GM21360 (cell line): Measurements from ENCODE around the gene CNDP2.
"Not testable (repeated sequence)": the region's sequence is repeated elsewhere in the genome, so short reads cannot be mapped to it uniquely, and the experiment has no call there.

ENCODE experiments used
- ATAC-seq: cut with Tn5 transposase; IDR thresholded peaks from one replicate; pipeline ENCODE4 v1.9.1; 2021; ENCODE audit warnings: mild to moderate bottlenecking, moderate library complexity; ENCODE audit not compliant: unreplicated experiment

Gene CNDP2

DNA sequence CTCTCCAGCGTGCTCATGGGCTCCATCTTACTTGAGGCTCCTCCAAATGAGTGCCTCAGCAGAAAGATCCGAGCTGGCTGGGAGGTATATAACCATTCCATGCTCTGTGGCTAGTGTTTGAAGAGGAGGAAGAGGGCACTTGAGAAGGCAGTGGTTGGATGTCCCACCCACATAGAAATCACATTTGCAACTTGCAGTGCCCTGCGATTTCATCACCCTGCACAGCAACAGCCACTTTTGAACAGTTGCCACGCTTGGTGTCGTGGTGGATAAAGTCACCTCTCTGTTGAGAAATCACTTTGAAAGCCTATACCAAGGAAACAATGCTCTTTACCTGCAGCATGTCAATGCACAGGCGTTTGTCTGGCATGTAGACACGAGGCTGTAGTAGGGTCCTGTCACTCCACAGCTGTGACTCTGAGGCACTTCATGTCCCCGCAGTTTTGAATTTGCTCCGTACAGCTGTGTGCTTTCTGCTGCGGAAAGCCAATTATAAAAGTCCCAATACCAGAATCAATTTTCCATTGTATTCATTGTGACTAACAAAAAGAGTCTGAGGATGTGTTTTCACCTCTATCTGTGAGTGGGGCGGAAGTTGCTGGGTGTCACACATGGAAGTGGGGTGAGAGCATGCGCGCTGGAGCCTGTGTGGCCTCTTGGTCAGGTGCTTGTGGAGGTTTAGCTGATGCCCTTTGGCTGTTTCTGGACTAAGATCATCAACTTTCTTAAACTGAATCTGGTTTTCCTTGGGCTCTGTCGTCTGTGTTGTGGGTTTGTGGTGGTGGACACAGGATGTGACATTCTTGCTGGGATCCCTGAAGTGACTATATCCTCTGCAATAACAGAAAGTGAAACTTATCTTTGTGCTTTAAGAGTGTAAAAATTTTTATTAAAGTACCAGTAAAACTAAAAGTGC, 2.8 kb downstream of the CNDP2 start:
- ATAC-seq = peak; percentile 18

DNA sequence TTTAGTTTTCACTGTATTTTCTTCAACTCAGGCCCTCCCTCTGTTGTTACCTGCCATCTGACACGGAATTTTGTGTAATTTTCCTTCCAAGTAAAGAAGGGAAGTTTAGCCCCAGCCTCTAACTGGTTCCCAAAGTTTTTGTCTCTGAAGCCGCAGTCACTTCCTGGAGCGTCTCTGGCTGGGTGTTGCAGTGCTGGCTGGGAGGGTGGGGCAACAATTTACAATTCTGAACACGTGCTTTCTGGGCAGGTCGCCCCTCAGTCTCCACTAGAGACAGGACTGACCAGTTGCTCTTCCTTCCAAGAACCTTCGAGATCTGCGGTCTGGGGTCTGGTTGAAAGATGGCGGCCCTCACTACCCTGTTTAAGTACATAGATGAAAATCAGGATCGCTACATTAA, 3.5 kb downstream of the CNDP2 start:
- peak; percentile 22 for ATAC-seq

DNA sequence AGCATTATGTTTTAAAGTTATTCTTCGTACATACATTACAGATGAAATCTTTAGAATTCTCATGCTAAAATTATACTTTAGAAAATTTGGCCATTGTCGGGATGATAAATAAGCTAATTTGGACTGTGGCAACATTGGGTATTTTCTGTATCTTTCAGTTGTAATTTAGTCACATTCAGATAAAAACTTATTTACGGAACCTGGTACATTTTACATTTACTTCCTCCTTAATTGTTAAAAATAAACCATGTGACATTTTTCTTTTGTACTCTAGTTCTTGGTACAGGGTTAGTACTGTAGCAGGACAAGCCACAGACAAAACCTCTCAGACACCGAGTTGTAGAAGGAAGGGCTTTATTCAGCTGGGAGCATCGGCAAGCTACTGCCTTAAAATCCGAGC, 4.2 kb downstream of the CNDP2 start:
- no peak for ATAC-seq

DNA sequence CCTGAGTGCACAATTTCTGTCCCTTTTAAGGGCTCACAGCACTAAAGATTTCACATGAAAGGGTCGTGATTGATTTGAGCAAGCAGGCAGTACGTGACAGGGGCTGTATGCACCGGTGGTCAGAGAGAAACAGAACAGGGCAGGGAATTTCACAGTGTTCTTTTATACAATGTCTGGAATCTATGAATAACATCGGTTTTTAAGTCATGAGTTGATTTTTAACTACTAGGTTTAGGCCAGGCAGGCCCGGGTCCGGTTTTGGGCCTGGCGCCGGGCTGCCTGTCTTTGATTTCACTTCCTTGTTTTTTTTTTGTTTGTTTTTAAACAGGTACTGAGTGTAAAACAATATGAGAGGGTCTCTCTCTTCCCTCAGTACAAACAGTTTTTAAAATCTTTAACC, 4.6 kb downstream of the CNDP2 start:
- not testable (repeated sequence) for ATAC-seq

- no peak for ATAC-seq
Observed at GRCh38 chr18:74501386-74501785, 5.2 kb downstream of the CNDP2 start.

GRCh38 chr18:74503137-74503536, 7.0 kb downstream of the CNDP2 start:
- no peak for ATAC-seq

DNA sequence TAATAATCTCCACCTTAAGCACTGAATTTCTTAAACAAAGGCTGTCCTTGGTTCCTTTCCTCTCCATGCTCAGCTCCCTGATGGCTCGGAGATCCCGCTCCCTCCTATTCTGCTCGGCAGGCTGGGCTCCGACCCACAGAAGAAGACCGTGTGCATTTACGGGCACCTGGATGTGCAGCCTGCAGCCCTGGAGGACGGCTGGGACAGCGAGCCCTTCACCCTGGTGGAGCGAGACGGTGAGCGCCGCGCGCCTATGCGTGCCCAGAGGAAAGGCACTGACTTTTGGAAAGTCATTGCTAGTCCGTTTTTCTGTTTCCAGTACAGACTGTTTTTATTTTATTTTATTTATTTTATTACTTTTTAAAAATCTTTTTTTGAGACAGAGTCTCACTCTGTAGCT, 9.6 kb downstream of the CNDP2 start:
- no peak for ATAC-seq

DNA sequence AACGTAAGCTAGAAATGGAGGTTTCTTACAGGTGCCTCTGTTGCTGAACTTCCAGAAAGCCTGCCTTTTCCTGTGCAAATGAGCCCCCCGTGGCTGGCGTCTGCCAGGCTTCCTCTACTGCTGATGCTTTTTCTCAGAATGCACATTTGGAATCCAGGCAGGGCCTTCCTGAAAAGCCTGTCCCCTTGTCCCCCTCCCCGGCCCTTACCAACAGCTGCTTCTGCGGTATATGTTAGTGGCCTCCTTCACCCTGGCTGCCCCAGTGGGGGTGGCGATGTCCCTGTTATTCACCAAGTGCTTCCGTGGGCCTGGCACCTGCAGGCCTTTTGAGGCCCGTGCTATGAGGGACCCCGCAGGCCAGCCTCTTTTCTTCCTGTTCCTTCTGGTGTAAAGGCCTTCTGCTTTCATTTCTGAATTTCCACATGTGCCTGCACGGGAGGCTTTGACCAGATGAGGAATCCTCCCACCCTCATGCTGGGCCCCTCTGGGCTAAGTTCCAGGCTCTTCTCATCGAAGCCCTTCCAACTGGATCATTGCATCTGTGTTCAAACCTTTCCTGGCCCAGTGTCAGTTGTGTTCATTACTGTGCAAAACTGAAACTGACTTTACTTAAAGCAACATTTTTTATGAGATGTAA, 10.4 kb downstream of the CNDP2 start:
- no peak for ATAC-seq

GRCh38 chr18:74507097-74507881, 11.1 kb downstream of the CNDP2 start:
- ATAC-seq = no peak

DNA sequence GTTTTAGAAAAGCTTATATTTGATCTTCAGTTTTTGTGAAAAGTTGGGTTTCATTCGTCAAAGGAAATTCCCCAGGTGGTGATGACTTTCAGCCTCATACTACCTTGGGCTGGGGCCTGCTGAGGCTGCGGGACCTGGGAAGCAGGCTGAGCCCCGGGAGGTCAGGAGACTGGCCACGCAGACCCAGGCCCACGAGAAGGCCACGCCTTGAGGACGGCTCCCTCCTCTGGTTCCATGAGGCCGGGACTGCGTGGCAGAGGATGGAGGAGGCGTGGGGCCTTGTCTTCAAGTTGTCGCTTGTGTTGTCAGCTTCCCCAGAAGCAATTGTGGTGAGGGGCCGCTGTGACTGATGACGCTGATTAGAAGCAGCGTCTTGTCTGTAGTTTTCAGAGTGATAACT, 11.8 kb downstream of the CNDP2 start:
- no peak for ATAC-seq

DNA sequence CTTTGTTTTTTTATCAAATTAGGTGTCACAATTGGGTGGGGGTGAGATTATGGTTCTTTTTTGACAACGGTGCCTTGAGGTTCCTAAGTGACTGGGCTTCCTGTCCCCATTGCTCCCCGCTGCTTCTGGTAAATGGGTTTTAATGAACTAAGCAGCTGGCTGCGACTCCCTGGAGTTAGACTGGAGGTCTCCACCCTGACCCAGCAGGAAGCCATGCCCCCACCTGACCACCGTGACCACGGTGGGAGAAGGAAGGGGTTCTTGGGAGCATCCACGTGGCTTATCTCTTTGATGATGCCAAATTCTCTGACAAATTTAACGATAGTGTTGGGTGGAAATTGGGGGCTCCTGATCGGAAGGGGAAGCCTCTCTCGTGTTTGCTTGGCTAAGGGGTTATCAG, 12.2 kb downstream of the CNDP2 start:
- ATAC-seq = no peak

DNA sequence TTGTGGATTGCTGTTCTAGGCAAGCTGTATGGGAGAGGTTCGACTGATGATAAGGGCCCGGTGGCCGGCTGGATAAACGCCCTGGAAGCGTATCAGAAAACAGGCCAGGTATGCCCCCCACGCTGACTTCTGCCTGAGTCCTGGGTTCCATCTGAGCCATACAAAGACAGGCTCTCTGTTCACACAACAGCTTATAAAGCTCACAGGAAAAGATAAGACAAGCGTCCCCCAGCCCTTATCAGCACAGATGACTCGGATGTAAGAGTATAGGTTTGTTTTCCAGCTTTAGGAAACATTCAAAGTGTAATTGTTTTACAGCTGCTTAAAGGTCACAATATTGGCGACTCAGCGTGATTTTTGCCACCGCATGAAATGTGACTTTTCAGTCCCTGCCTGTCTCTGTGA, 12.7 kb downstream of the CNDP2 start:
- ATAC-seq = no peak

GRCh38 chr18:74509856-74510769, 13.9 kb downstream of the CNDP2 start:
- no peak for ATAC-seq

DNA sequence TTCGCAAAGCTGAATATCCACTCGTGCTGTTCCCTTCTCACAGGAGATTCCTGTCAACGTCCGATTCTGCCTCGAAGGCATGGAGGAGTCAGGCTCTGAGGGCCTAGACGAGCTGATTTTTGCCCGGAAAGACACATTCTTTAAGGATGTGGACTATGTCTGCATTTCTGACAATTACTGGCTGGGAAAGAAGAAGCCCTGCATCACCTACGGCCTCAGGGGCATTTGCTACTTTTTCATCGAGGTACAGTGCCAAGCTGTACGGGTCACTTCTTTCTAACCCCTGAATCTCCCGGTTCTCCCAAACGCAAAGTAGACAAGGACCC, 14.6 kb downstream of the CNDP2 start:
- ATAC-seq = no peak

DNA sequence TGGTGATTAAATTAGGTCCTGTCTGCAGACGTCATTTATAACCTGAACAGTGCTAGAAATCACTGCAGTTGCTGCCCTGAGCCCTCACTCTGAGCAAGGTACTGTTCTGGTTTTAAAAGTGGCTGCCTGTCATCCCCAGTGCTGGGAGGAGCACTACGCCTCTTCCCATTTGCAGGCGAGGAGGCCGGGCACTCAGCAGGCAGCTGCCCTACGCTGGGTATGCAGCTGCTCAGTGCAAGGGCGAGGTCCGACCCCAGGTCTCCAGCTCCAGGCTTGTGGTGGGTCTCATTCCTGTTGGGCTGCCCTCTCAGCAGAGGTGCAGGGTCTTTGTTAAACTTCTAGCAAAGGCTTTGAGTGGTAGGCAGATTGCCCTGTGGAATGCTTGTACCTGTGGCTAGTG, 15.7 kb downstream of the CNDP2 start:
- ATAC-seq = no peak

GRCh38 chr18:74512321-74513053, 16.3 kb downstream of the CNDP2 start:
- ATAC-seq = no peak

DNA sequence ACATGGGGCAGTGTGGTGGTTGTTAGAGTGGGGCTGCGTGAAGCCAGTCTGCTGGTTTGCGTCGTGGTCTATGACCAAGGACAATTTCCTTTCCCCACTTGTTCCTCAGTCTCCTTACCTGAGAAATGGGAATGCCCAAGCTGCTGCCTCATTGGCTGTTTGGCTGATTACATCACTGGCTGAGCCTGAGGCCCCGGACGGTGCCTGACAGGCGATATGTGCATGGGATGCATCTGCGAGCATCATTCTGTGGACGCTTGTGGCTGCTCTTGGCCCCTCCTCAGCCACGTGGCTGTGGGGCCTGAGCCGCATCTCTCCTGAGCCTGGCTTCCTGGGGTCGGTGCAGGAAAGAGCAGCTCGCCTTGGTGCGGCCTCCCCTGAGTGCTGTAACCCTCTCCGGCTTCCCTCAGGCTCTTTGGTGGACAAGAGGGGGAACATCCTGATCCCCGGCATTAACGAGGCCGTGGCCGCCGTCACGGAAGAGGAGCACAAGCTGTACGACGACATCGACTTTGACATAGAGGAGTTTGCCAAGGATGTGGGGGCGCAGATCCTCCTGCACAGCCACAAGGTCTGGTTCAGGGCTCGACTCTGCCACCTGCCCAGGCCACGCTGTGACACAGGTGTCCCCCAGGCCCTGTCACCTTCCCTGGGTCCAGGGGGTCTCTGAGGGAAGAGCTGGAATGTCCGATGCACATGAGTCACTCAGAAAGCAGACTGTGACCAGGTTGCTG, 17.2 kb downstream of the CNDP2 start:
- no peak for ATAC-seq

DNA sequence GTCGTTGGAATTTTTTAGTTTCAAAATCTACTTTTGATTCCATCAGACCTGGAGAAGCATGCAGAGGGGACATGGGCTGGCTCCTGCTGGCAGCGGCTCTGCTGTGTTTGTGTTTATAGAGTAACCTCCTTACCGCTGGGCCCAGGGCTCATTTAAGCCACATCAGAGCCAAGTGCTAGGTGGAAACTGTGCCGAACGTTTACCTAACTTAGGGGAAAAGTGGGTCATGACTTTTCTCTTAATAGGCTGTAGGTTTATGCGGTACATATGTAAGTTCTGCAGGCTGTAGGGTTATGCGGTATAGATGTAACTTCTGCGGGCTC, 17.7 kb downstream of the CNDP2 start:
- ATAC-seq = no peak

DNA sequence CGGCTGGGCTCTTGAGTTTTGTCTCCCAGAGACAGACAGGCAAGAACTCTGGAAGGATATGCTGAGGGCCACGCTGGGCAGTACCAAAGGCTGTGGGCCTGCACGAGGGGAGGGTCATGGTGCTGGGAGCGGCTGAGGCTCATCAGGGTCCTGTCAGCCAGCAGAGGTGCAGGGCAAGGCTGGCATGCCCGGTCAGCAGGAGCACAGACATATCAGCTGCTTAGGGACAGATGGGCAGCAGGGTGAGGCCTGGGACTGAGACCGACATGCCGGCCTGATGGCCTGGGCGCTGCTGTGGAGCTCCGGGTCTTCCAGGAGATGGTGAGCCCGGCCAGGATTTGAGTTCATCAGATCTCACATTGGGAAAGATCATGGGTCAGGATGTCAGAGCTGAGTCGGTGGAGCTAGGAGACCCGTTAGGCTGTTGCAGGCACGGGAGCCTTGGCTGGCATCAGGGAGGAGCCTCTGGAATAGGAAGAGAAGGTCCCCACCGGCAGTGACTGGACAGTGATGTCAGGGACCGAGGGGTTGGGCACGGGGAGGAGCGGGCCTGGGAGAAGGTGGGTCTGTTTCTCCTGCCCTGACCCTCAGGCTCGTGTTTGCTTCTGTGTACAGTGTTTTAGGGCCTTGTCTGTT, 18.8 kb downstream of the CNDP2 start:
- ATAC-seq = no peak
